Osteocyte (in vitro differentiated cells): Measurements from ENCODE around the gene NDUFB8. TPM values are rescaled to one million over a fixed set of nuclear protein-coding genes. Genes with fewer than 3 reads are reported as not detected.

Experiments
- DNase-seq: peaks from one replicate; pipeline ENCODE4 v3.0.0; 2021; ENCODE audit warnings: mixed read lengths; ENCODE audit not compliant: unreplicated experiment; ENCODE audit errors: extremely low spot score
- H3K27ac Mint-ChIP-seq: one replicate; pipeline ENCODE4 v1.8.0; 2021; ENCODE audit warnings: mild to moderate bottlenecking, mixed read lengths; ENCODE audit not compliant: unreplicated experiment
- H3K27me3 Mint-ChIP-seq: one replicate; pipeline ENCODE4 v1.8.0; 2021; ENCODE audit warnings: mixed read lengths; ENCODE audit not compliant: unreplicated experiment
- H3K36me3 Mint-ChIP-seq: one replicate; pipeline ENCODE4 v1.8.0; 2021; ENCODE audit warnings: mixed read lengths; ENCODE audit not compliant: unreplicated experiment
- H3K4me1 Mint-ChIP-seq: one replicate; pipeline ENCODE4 v1.8.0; 2021; ENCODE audit warnings: mixed read lengths; ENCODE audit not compliant: unreplicated experiment
- H3K4me3 Mint-ChIP-seq: one replicate; pipeline ENCODE4 v1.8.0; 2021; ENCODE audit warnings: mild to moderate bottlenecking, moderate library complexity, mixed read lengths; ENCODE audit not compliant: unreplicated experiment
- H3K9me3 Mint-ChIP-seq: one replicate; pipeline ENCODE4 v1.8.0; 2021; ENCODE audit warnings: mixed read lengths; ENCODE audit not compliant: unreplicated experiment
- CTCF ChIP-seq: fragments of 200-600 bp; sonication (generic); IDR thresholded peaks from 2 replicates; pipeline ENCODE4 v1.5.0; 2021; ENCODE audit warnings: antibody characterized with exemption, mild to moderate bottlenecking, moderate library complexity
- total RNA-seq: library from RNA; stranded (reverse); gene quantifications from 2 replicates; pipeline ENCODE4 v1.2.1, GENCODE V29; 2021

Gene NDUFB8
- total RNA-seq, 1 donor from 2014 or later = 169 TPM

- no peak for TF ChIP-seq CTCF
- H3K4me1 Mint-ChIP-seq = peaks cover 32% of the 10 kb centered on the region
- no peaks in the 10 kb centered on the region for H3K27me3 Mint-ChIP-seq
- H3K27ac Mint-ChIP-seq = no peak overlapping the region
- H3K9me3 Mint-ChIP-seq = no peaks in the 10 kb centered on the region
- H3K4me3 Mint-ChIP-seq = no peak overlapping the region
- H3K36me3 Mint-ChIP-seq = peaks cover 48% of the 10 kb centered on the region
- no peak for DNase-seq
Observed at GRCh38 chr10:100501423-100501822, 28.2 kb downstream of the NDUFB8 start.

GRCh38 chr10:100498059-100498458 is 31.6 kb downstream of the NDUFB8 start:
- H3K4me1 Mint-ChIP-seq = peaks cover 6% of the 10 kb centered on the region
- no peak for DNase-seq
- H3K27ac Mint-ChIP-seq = no peak overlapping the region
- no peaks in the 10 kb centered on the region for H3K9me3 Mint-ChIP-seq
- no peak overlapping the region for H3K4me3 Mint-ChIP-seq
- H3K36me3 Mint-ChIP-seq = peaks cover 55% of the 10 kb centered on the region
- no peak for TF ChIP-seq CTCF
- no peaks in the 10 kb centered on the region for H3K27me3 Mint-ChIP-seq

- no peak overlapping the region for H3K27ac Mint-ChIP-seq
- H3K27me3 Mint-ChIP-seq = no peaks in the 10 kb centered on the region
- no peak for TF ChIP-seq CTCF
- H3K36me3 Mint-ChIP-seq = peaks cover 44% of the 10 kb centered on the region
- no peak for DNase-seq
- no peaks in the 10 kb centered on the region for H3K9me3 Mint-ChIP-seq
- H3K4me3 Mint-ChIP-seq = no peak overlapping the region
- no peaks in the 10 kb centered on the region for H3K4me1 Mint-ChIP-seq
Observed at GRCh38 chr10:100496567-100496966, 33.1 kb downstream of the NDUFB8 start.

GRCh38 chr10:100490531-100490930 is 39.1 kb downstream of the NDUFB8 start:
- Mint-ChIP-seq H3K4me1 (peaks cover 1% of the 10 kb centered on the region), H3K9me3 (no peaks in the 10 kb centered on the region), H3K4me3 (no peak overlapping the region), H3K36me3 (peaks cover 47% of the 10 kb centered on the region), H3K27me3 (no peaks in the 10 kb centered on the region), H3K27ac (no peak overlapping the region)
- TF ChIP-seq CTCF = no peak
- no peak for DNase-seq

GRCh38 chr10:100489396-100489795 is 40.3 kb downstream of the NDUFB8 start:
- no peaks in the 10 kb centered on the region for H3K9me3 Mint-ChIP-seq
- TF ChIP-seq CTCF = no peak
- DNase-seq = no peak

More at GRCh38 chr10:100489396-100489795, 40.3 kb downstream of the NDUFB8 start:
- H3K36me3 Mint-ChIP-seq = peaks cover 54% of the 10 kb centered on the region
- no peak overlapping the region for H3K27ac Mint-ChIP-seq
- no peak overlapping the region for H3K4me3 Mint-ChIP-seq
- H3K27me3 Mint-ChIP-seq = no peaks in the 10 kb centered on the region
- H3K4me1 Mint-ChIP-seq = peaks cover 1% of the 10 kb centered on the region
